ENCODE results near the gene GRK5.

DNA sequence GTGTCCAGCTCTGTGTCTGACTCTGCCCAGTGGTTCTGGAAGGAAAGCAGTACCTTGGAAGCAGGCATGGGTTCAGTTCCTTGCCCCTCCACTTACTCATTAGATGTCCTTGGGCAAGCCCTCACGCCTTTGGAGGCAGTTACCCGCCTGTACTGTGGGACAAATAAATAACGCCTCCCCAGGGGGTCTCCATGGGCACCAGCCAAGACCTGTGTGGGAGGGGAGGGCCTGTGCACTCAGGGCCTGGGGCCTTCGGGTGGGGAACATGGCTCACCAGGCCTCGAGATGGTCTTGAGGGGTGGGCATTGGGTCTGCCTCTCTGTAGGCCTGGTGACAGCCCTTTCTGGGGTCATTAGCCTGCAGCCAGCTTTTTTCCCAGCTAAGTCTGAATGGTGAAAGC is 142.0 kb downstream of the GRK5 start:
- TF ChIP-seq, protein P1, sequence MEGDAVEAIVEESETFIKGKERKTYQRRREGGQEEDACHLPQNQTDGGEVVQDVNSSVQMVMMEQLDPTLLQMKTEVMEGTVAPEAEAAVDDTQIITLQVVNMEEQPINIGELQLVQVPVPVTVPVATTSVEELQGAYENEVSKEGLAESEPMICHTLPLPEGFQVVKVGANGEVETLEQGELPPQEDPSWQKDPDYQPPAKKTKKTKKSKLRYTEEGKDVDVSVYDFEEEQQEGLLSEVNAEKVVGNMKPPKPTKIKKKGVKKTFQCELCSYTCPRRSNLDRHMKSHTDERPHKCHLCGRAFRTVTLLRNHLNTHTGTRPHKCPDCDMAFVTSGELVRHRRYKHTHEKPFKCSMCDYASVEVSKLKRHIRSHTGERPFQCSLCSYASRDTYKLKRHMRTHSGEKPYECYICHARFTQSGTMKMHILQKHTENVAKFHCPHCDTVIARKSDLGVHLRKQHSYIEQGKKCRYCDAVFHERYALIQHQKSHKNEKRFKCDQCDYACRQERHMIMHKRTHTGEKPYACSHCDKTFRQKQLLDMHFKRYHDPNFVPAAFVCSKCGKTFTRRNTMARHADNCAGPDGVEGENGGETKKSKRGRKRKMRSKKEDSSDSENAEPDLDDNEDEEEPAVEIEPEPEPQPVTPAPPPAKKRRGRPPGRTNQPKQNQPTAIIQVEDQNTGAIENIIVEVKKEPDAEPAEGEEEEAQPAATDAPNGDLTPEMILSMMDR (IDR thresholded peaks at IDR 0.05), result no peak
- no peak for TF ChIP-seq ZFX (IDR thresholded peaks at IDR 0.05; ENCODE audit: borderline replicate concordance)
